ENCODE measurements around the gene ADAP1.

The ADAP1 gene

GRCh38 chr7:856444-857095, 97.9 kb downstream of the ADAP1 start:
- Histone ChIP-seq H3K4me3 (ENCODE audit: insufficient read depth, low read length, poor library complexity, severe bottlenecking) (no peak overlapping the region), H4K20me1 (ENCODE audit: low read depth, low read length) (no peaks in the 10 kb centered on the region), H3K9ac (ENCODE audit: low read length) (no peak overlapping the region), H3K4me2 (ENCODE audit: low read depth, low read length, poor library complexity, severe bottlenecking) (no peak overlapping the region), H3K36me3 (ENCODE audit: low read length) (peaks cover 3% of the 10 kb centered on the region; the same call in 1 of the 2 replicates), H3K27me3 (ENCODE audit: low read length) (no peaks in the 10 kb centered on the region), H3K79me2 (ENCODE audit: insufficient read depth, low read length) (no peaks in the 10 kb centered on the region), H3K9me3 (ENCODE audit: insufficient read depth, low read length) (no peaks in the 10 kb centered on the region), H3K9me2 (replicated peaks; ENCODE audit: insufficient read depth, low read length) (no peaks in the 10 kb centered on the region), H3K27ac (ENCODE audit: low read depth, low read length) (no peak overlapping the region), H3F3A (ENCODE audit: insufficient read depth) (no peaks in the 10 kb centered on the region), H2AFZ (ENCODE audit: low read depth, low read length, severe bottlenecking) (no peak overlapping the region)
- no peak for TF ChIP-seq CTCF (IDR thresholded peaks at IDR 0.05; ENCODE audit: insufficient read depth, low read length, poor library complexity, severe bottlenecking)

DNA sequence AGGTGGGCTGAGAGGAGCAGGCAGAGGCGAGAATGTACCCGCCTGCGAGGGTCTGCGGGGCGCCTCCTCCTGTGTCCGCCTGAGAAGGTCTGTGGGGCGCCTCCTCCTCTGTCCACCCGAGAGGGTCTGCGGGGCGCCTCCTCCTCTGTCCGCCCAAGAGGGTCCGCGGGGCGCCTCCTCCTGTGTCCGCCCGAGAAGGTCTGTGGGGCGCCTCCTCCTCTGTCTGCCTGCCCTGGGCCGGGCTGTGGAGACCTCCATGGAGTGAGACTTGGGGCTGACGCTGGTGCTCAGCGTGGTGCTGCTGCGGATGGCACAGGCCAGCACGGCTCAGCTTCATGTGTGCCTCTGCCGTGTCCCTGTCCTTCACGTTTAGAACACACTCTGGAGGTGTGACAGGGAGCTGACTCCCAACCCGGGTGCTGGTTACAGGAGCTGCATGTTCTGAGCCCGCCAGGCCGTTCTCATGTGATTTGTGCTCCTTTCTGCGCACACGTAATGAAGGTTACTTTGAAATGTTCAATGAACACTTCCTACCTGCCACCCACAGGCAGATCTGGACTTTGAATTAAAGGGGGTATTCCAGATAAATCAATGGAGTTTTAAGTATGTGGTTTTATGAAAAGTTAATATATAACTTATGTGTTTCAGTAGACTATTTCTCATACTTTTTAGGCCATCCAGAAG, 98.7 kb downstream of the ADAP1 start:
- Histone ChIP-seq H3K4me3 (ENCODE audit: insufficient read depth, low read length, poor library complexity, severe bottlenecking) (no peak overlapping the region), H3K9me2 (replicated peaks; ENCODE audit: insufficient read depth, low read length) (no peaks in the 10 kb centered on the region), H3K4me2 (ENCODE audit: low read depth, low read length, poor library complexity, severe bottlenecking) (no peak overlapping the region), H3F3A (ENCODE audit: insufficient read depth) (no peaks in the 10 kb centered on the region), H3K36me3 (ENCODE audit: low read length) (peaks cover 3% of the 10 kb centered on the region; the same call in 1 of the 2 replicates), H3K9me3 (ENCODE audit: insufficient read depth, low read length) (no peaks in the 10 kb centered on the region), H4K20me1 (ENCODE audit: low read depth, low read length) (no peaks in the 10 kb centered on the region), H3K27me3 (ENCODE audit: low read length) (no peaks in the 10 kb centered on the region), H3K9ac (ENCODE audit: low read length) (no peak overlapping the region), H3K79me2 (ENCODE audit: insufficient read depth, low read length) (no peaks in the 10 kb centered on the region), H3K27ac (ENCODE audit: low read depth, low read length) (no peak overlapping the region), H2AFZ (ENCODE audit: low read depth, low read length, severe bottlenecking) (no peak overlapping the region)
- TF ChIP-seq EZH2phosphoT487 (conservative IDR thresholded peaks at IDR 0.05; ENCODE audit: low read length), result no peak
- TF ChIP-seq CTCF (IDR thresholded peaks at IDR 0.05; ENCODE audit: insufficient read depth, low read length, poor library complexity, severe bottlenecking), result no peak

- peaks cover 3% of the 10 kb centered on the region; the same call in 1 of the 2 replicates for H3K36me3 ChIP-seq (ENCODE audit: low read length)
- H3K79me2 ChIP-seq (ENCODE audit: insufficient read depth, low read length), result no peaks in the 10 kb centered on the region
- H3K27me3 ChIP-seq (ENCODE audit: low read length), result no peaks in the 10 kb centered on the region
- no peak overlapping the region for H3K9ac ChIP-seq (ENCODE audit: low read length)
- H3K27ac ChIP-seq (ENCODE audit: low read depth, low read length), result no peak overlapping the region
- H3K9me3 ChIP-seq (ENCODE audit: insufficient read depth, low read length), result no peaks in the 10 kb centered on the region
- H3K9me2 ChIP-seq (replicated peaks; ENCODE audit: insufficient read depth, low read length), result no peaks in the 10 kb centered on the region
- no peak overlapping the region for H2AFZ ChIP-seq (ENCODE audit: low read depth, low read length, severe bottlenecking)
- no peak overlapping the region for H3K4me2 ChIP-seq (ENCODE audit: low read depth, low read length, poor library complexity, severe bottlenecking)
- TF ChIP-seq EZH2phosphoT487 (conservative IDR thresholded peaks at IDR 0.05; ENCODE audit: low read length), result no peak
- TF ChIP-seq CTCF (IDR thresholded peaks at IDR 0.05; ENCODE audit: insufficient read depth, low read length, poor library complexity, severe bottlenecking), result no peak
- no peak overlapping the region for H3K4me3 ChIP-seq (ENCODE audit: insufficient read depth, low read length, poor library complexity, severe bottlenecking)
- no peaks in the 10 kb centered on the region for H3F3A ChIP-seq (ENCODE audit: insufficient read depth)
- no peaks in the 10 kb centered on the region for H4K20me1 ChIP-seq (ENCODE audit: low read depth, low read length)
These were observed 100.2 kb downstream of the ADAP1 start for GRCh38 chr7:854118-854775.
